Activated T-helper 2 cell treated with anti-CD3 and anti-CD28 coated beads, Interferon-gamma antibody, Interleukin-2, Interleukin-4, amounts not matched to agents 10 μg/mL and 5 μg/mL and 100 μg/mL, durations not matched to agents 14 hours and 24 hours and 36 hours (primary cell): ENCODE data around the gene PCSK1. TPM values are rescaled to one million over a fixed set of nuclear protein-coding genes. Genes with fewer than 3 reads are reported as not detected.
"Not testable (repeated sequence)": the region's sequence is repeated elsewhere in the genome, so short reads cannot be mapped to it uniquely, and the experiment has no call there.

Experiments
- DNase-seq: peaks from one replicate; pipeline ENCODE4 v3.0.0; 2021; ENCODE audit warnings: low spot score
- H3K27ac Mint-ChIP-seq: one replicate; pipeline ENCODE4 v1.8.0; 2021; ENCODE audit warnings: mixed read lengths
- H3K27me3 Mint-ChIP-seq: one replicate; pipeline ENCODE4 v1.8.0; 2021; ENCODE audit warnings: low read depth, mixed read lengths
- H3K36me3 Mint-ChIP-seq: one replicate; pipeline ENCODE4 v1.8.0; 2021; ENCODE audit warnings: low read depth, mixed read lengths
- H3K4me1 Mint-ChIP-seq: one replicate; pipeline ENCODE4 v1.8.0; 2021; ENCODE audit warnings: low read depth, mixed read lengths
- H3K4me3 Mint-ChIP-seq: one replicate; pipeline ENCODE4 v1.8.0; 2021; ENCODE audit warnings: low read depth, mild to moderate bottlenecking, moderate library complexity, mixed read lengths
- H3K9me3 Mint-ChIP-seq: one replicate; pipeline ENCODE4 v1.8.0; 2021; ENCODE audit warnings: mixed read lengths
- intact Hi-C: fragments of 100-400 bp; cut with micrococcal nuclease; formaldehyde crosslinking; loops from one replicate; pipeline ENCODE4 v1.15.1; 2023
- total RNA-seq: library from RNA; stranded (reverse); gene quantifications from 2 replicates; pipeline ENCODE4 v1.2.3, GENCODE V29; 2022

Gene PCSK1
- total RNA-seq, 1 donor from 2014 or later, result not detected

DNA sequence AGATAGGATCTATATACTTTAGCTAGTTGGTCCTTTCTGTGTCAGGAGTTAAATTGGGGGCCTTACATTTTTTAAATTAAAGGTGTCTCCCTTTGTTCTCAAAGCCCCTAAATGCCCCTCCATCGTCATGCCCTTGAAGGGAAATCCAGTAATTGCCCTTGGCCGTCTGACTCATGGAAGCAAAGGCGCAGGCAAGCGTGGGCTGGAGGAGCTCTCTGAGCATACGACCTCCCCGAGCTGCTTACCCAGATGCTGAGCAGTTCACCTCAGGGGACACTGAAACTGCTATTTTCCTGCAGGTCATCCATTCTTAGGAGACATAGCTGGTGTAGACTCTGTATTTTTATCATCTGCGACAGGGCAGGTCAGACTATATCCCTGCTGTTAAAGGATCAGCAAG lies 23.0 kb downstream of the PCSK1 start:
- Mint-ChIP-seq H3K4me1 (no peaks in the 10 kb centered on the region), H3K27ac (no peak overlapping the region), H3K27me3 (peaks cover under 1% of the 10 kb centered on the region), H3K4me3 (no peak overlapping the region), H3K9me3 (no peaks in the 10 kb centered on the region), H3K36me3 (no peaks in the 10 kb centered on the region)
- DNase-seq, result no peak
- intact Hi-C loops, result no loop called here

DNA sequence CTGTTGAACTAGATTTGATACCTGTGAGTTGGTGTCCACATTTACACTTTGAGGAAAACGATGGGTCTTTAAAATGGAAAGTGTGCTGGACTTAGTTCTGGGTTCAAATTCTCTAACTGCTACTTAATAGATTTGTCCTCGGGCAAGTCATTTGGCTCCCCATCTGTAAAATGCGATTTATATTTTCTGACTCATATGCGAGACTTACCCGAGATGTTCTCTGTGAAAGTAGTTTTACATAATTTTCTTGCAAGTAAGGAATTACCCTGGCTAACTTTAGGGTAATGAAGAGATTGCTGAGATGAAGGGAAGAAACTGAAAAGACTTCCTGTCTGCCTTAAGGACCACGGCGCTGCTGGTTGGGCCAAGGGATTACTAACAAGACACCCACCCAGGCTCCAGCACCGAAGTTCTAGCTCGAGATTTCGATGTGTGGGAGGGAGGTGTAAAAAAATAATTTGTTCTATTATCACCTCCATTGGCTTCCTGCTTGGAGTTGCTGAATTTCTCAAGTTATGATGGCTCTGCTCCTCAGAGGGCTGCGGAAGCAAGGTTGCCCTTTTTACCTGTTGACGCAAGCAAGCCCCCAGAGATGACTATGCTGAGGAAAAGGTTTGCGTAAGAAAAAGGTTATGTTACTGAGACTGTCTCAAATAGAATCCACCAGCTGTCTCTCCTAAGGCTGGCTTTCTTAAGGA lies 24.1 kb downstream of the PCSK1 start:
- H3K4me1 Mint-ChIP-seq, result no peaks in the 10 kb centered on the region
- DNase-seq, result no peak
- H3K9me3 Mint-ChIP-seq, result no peaks in the 10 kb centered on the region
- no peak overlapping the region for H3K4me3 Mint-ChIP-seq
- intact Hi-C loops, result no loop called here
- peaks cover 5% of the 10 kb centered on the region for H3K27me3 Mint-ChIP-seq
- no peak overlapping the region for H3K27ac Mint-ChIP-seq
- no peaks in the 10 kb centered on the region for H3K36me3 Mint-ChIP-seq

DNA sequence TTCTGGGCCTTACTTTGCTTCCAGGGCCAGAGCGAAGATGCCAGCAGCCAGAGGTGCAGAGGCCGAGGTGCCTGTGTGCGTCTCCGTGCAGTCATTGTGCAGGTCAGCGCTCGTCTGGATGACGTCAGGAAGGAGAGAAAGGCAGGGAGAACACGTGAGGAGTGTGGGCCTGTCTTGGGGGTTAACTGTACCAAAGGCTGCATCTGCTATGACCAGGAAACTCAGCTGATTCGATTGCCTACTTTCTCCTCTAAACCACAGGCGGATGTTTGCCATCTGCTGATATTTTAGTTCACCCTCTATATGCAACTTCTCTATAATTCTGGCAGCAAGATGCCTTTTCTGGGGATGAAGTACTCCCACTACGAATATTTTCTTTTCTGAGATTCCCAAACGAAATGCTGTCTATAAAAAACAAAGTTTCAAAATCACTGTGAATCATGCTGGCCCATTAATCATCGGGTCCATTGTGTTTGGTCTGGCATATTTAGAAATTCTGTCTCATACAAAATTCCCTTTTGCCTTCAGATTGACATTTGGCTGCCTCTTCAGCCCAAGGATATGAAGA lies 24.8 kb downstream of the PCSK1 start:
- Mint-ChIP-seq H3K9me3 (no peaks in the 10 kb centered on the region), H3K4me1 (no peaks in the 10 kb centered on the region), H3K27me3 (peaks cover 5% of the 10 kb centered on the region), H3K36me3 (no peaks in the 10 kb centered on the region), H3K4me3 (no peak overlapping the region), H3K27ac (no peak overlapping the region)
- intact Hi-C loops, result no loop called here
- no peak for DNase-seq

DNA sequence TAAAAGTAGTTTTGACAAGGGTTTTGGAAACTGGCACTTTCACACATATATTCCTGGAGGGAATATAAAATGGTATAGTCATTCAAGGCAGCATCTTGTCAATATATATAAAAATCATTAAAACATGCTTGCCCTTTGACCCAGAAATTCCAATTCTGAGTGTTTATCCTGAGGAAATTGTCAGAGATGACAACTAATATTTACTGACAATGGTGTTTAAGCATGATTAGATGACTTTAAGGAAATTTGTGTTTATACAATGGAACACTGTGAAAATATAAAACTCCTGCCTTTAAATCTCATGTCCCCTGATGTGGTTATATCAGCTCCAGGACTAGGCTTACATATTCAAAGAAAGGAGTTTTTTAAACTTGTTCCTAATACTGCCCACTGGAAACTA lies 25.6 kb downstream of the PCSK1 start:
- no peak overlapping the region for H3K4me3 Mint-ChIP-seq

DNA sequence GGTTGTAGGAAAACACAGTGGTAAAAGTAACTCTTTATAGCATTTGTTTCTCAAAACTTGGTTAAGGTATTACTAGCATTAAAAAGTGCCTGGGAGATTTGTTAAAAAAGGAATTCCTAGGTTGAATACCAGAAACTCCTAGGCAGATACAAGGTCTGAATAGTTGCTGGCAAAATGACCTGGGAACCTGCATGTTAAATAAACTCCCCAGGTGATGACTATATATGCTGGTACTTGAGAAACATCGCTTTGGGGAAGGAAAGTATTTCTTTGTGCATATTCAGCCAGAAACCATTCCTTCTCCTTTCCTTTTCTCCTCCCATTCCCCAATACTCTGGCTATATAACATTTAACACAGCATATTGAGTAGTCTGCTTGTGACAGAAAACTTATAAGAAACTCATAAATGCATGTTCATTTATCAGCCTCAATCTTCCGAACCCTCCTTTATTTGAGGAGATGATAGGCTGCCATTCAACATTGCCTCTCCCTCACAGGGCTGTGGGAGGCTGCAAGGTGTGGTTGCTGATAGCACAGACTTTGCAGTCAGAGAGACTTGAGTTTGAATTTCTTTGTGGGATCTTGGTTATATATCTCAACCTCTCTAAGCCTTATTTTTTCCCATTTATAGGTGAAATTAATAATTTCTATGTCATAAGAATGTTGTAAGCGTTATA lies 28.7 kb downstream of the PCSK1 start:
- no peaks in the 10 kb centered on the region for H3K4me1 Mint-ChIP-seq
- intact Hi-C loops, result no loop called here
- H3K9me3 Mint-ChIP-seq, result no peaks in the 10 kb centered on the region
- no peak overlapping the region for H3K4me3 Mint-ChIP-seq
- no peak for DNase-seq
- H3K27me3 Mint-ChIP-seq, result peaks cover 7% of the 10 kb centered on the region
- no peak overlapping the region for H3K27ac Mint-ChIP-seq
- H3K36me3 Mint-ChIP-seq, result no peaks in the 10 kb centered on the region

More for the DNA sequence above, 25.6 kb downstream of the PCSK1 start:
- DNase-seq, result no peak
- H3K4me1 Mint-ChIP-seq, result no peaks in the 10 kb centered on the region
- no peaks in the 10 kb centered on the region for H3K9me3 Mint-ChIP-seq
- intact Hi-C loops, result no loop called here
- no peak overlapping the region for H3K27ac Mint-ChIP-seq
- peaks cover 5% of the 10 kb centered on the region for H3K27me3 Mint-ChIP-seq
- no peaks in the 10 kb centered on the region for H3K36me3 Mint-ChIP-seq

DNA sequence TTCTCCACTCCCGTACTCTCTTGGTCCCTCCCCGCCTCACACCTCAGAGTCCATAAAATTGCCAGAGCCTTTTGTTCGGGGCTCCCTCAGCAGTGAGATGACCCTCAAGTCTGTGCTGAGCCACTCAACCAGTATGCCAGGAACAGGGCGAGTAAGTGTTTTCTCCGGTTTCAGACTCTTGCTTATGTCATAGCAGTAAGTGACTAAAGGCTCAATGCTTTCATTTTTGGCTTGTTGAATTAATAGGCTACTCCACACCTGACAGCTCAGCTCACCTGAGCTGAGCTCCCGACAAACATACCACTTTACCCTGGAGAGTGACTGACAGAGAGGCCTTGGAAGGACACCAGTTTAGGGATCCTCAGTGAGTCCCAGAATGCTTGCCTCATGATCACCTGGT lies 30.5 kb downstream of the PCSK1 start:
- H3K27ac Mint-ChIP-seq, result no peak overlapping the region
- H3K27me3 Mint-ChIP-seq, result peaks cover 11% of the 10 kb centered on the region
- no peak overlapping the region for H3K4me3 Mint-ChIP-seq
- intact Hi-C loops, result no loop called here
- DNase-seq, result no peak
- H3K9me3 Mint-ChIP-seq, result no peaks in the 10 kb centered on the region
- no peaks in the 10 kb centered on the region for H3K36me3 Mint-ChIP-seq
- no peaks in the 10 kb centered on the region for H3K4me1 Mint-ChIP-seq

DNA sequence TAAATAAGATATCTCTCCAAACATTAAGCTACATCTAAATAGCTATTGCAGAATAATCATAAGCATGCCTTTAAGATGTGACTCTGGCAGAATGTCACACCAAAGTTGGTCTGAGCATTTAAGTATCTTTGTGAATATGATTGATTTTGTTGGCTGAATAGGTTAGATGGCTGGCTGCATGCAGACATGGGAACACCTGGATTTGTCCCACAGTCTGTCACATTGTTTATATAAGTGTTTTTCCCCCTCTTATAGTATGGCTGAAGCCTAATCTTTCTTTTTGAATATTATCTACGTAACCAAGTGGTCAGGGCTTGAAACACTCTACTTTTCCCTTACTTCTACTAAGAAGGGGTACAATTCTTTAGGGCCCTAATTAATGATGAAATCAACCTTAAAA lies 36.2 kb downstream of the PCSK1 start:
- H3K27me3 Mint-ChIP-seq, result peaks cover 19% of the 10 kb centered on the region
- no peaks in the 10 kb centered on the region for H3K36me3 Mint-ChIP-seq
- H3K9me3 Mint-ChIP-seq, result no peaks in the 10 kb centered on the region

DNA sequence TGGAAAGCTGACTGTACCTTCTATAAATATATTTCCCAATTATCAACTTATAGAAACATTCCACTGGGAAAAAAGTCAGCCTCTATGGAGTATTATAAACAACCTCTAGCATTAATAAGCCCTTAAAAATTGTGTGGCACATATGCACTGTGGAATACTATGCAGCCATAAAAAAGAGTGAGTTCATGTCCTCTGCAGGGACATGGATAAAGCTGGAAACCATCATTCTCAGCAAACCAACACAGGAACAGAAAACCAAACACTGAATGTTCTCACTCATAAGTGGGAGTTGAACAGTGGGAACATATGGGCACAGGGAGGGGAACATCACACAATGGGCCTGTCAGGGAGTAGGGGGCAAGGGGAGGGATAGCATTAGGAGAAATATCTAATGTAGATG lies 37.8 kb downstream of the PCSK1 start:
- H3K36me3 Mint-ChIP-seq, H3K9me3 Mint-ChIP-seq, H3K27ac Mint-ChIP-seq: not testable (repeated sequence)

More for the DNA sequence above, 36.2 kb downstream of the PCSK1 start:
- intact Hi-C loops, result no loop called here
- no peak for DNase-seq
- Mint-ChIP-seq H3K27ac (no peak overlapping the region), H3K4me1 (no peaks in the 10 kb centered on the region), H3K4me3 (no peak overlapping the region)

DNA sequence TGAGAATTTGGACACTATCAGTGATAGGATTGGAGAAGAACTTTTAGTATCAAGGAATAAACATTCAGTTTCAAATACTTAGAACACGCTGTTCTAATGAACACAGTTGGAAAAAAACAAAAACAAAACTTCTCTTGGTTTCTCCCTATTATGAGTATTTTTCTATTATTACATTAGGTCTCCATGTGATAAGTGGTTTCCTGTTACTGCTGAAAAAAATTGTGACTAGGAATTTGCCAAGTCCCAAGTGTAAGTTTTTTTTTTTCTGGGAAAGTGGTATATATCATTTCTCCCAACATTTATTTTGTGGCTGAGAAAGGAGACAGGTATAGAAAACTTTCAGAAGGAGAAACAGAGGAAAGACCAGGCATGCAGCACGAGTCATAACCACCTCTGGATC lies 41.1 kb downstream of the PCSK1 start:
- intact Hi-C loops, result no loop called here
- Mint-ChIP-seq H3K27me3 (peaks cover 27% of the 10 kb centered on the region), H3K4me1 (no peaks in the 10 kb centered on the region), H3K27ac (no peak overlapping the region), H3K36me3 (no peaks in the 10 kb centered on the region), H3K4me3 (no peak overlapping the region), H3K9me3 (no peaks in the 10 kb centered on the region)
- DNase-seq, result no peak

More for the DNA sequence above, 37.8 kb downstream of the PCSK1 start:
- H3K4me1 Mint-ChIP-seq, intact Hi-C loops, DNase-seq, H3K4me3 Mint-ChIP-seq: not testable (repeated sequence)
- H3K27me3 Mint-ChIP-seq, result peaks cover 17% of the 10 kb centered on the region

DNA sequence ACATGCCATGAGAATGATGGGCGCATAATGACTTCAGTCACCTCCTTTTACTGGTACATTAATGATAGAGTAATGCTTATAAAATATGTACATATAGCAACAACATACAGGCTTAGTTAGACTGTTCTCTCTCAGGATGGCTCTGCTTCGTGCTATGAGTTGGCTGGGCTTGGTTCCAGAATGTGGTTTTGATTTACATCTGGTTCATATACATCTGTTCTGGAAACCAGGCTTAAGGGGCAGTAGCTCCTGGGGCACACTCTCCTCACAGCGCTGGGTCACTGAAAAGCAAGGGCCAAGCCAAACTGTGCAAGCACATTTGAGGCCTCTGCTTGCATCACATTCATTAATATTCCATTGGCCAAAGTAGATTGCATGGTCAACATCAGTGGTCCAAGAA lies 44.9 kb downstream of the PCSK1 start:
- intact Hi-C loops, result no loop called here
- no peak for DNase-seq
- H3K9me3 Mint-ChIP-seq, result no peaks in the 10 kb centered on the region
- H3K4me3 Mint-ChIP-seq, result no peak overlapping the region
- no peak overlapping the region for H3K27ac Mint-ChIP-seq
- no peaks in the 10 kb centered on the region for H3K36me3 Mint-ChIP-seq
- H3K27me3 Mint-ChIP-seq, result peaks cover 27% of the 10 kb centered on the region
- no peaks in the 10 kb centered on the region for H3K4me1 Mint-ChIP-seq

DNA sequence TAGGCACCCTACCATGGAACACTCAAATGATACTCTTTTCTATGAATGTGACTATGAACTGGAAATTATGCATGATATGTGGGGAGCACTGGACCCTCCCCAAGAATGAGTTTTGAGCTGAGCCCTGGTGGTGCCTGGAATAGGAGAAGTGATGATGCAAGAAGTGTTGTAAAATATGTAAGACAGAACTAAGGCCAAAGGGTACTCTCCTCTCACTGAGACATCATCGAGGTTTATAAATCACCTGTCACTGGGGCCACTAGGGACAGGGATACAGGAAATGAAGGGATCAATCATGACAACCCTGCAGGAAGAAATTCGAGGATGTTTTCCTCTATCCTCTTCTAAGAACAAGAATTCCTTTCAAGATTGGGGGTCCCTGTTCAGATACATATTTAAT lies 45.4 kb downstream of the PCSK1 start:
- H3K27ac Mint-ChIP-seq, result no peak overlapping the region
- no peaks in the 10 kb centered on the region for H3K9me3 Mint-ChIP-seq
- H3K36me3 Mint-ChIP-seq, result no peaks in the 10 kb centered on the region
- H3K4me3 Mint-ChIP-seq, result no peak overlapping the region
- peaks cover 30% of the 10 kb centered on the region for H3K27me3 Mint-ChIP-seq
- intact Hi-C loops, result no loop called here
- H3K4me1 Mint-ChIP-seq, result no peaks in the 10 kb centered on the region
- DNase-seq, result no peak

DNA sequence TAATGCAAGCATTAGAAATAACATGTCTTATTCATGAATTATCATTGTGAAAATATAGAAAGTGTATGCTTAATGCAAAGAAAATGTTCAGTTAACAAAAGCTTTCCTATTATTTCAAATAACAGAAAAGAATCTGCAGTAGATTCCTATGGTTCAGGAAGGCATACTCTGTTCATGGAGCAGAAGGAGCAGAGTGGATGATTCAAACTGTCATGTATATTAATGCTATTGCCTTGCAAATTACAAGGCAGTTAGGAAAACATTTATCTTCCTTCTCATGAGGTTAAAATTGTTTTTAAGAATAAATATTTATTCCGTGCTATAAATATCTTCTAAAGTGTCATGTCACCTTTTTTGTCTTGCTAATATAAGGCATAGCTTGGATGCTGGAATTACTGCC lies 47.5 kb downstream of the PCSK1 start:
- intact Hi-C loops, result no loop called here
- H3K27me3 Mint-ChIP-seq, result peaks cover 39% of the 10 kb centered on the region
- H3K4me3 Mint-ChIP-seq, result no peak overlapping the region
- H3K4me1 Mint-ChIP-seq, result no peaks in the 10 kb centered on the region
- H3K27ac Mint-ChIP-seq, result no peak overlapping the region
- DNase-seq, result no peak
- no peaks in the 10 kb centered on the region for H3K9me3 Mint-ChIP-seq
- H3K36me3 Mint-ChIP-seq, result no peaks in the 10 kb centered on the region

DNA sequence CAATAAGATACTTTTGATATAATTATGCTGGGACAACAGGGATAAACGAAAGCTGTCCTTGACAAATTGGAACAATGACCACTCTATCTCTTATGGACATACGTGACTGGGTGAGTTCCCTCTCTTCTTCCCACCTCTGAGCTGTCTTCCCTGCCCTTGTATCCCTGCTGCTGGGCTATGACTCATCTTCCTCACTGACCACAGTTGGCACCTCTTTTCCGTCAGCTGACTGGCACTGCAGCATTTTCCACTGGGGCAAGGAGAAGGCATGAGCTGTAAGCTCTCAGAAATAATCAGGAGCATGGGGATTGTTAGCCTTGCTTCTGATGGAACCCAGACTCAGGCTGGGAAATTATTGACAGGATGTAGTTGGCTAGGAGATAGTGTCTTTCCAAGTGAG lies 48.7 kb downstream of the PCSK1 start:
- H3K27ac Mint-ChIP-seq, result no peak overlapping the region
- H3K4me1 Mint-ChIP-seq, result no peaks in the 10 kb centered on the region
- no peak overlapping the region for H3K4me3 Mint-ChIP-seq
- no peaks in the 10 kb centered on the region for H3K36me3 Mint-ChIP-seq
- intact Hi-C loops, result no loop called here
- H3K27me3 Mint-ChIP-seq, result peaks cover 34% of the 10 kb centered on the region
- DNase-seq, result no peak
- no peaks in the 10 kb centered on the region for H3K9me3 Mint-ChIP-seq
